HCT116 (cell line): Measurements from ENCODE around the gene CDC42BPA. TPM values are rescaled to one million over a fixed set of nuclear protein-coding genes. Genes with fewer than 3 reads are reported as not detected.

Experiments used
- ATAC-seq: fragments of 200-7000 bp; cut with Tn5 transposase; 2 replicates; pipeline ENCODE4 v1.9.1; 2020; ENCODE audit warnings: mild to moderate bottlenecking, moderate library complexity
- BruUV-seq: library from RNA; stranded (reverse); fragments of 400-500 nt; replicated peaks from 2 replicates; lab custom pipeline; 2021; lab: Mats Ljungman, UMichigan
- CTCF ChIA-PET: fragments of 300-600 bp; sonication (Branson Sonifier 250); formaldehyde crosslinking; loops from one replicate; lab custom pipeline; 2021; ENCODE audit warnings: antibody characterized with exemption; lab: Charles Lee
- POLR2A ChIA-PET: fragments of 300-600, 350-600 bp; sonication (Branson Sonifier 250); formaldehyde crosslinking; loops from one replicate; lab custom pipeline; 2021; ENCODE audit warnings: antibody characterized with exemption; lab: Charles Lee
- RAD21 ChIA-PET, 2 experiments: fragments of 300-600 bp; sonication (Branson Sonifier 250); formaldehyde crosslinking; loops; one replicate each; lab custom pipeline; 2023; ENCODE audit warnings: low total read pairs in 2 of 2; ENCODE audit not compliant: uncharacterized antibody in 2 of 2, unreplicated experiment in 2 of 2, low non-redundant PET in 1 of 2; lab: Charles Lee
- DNase-seq: peaks from one replicate; pipeline ENCODE4 v3.0.0-alpha.2; 2010; ENCODE audit warnings: low read depth, low spot score
- H2AFZ ChIP-seq: fragments of 200-600 bp; shearing (Covaris generic), sonication (generic); 2 replicates; pipeline ENCODE4 v1.6.1; 2017; ENCODE audit warnings: low read depth, mixed run types, mixed read lengths, antibody characterized with exemption, low read length; ENCODE audit not compliant: poor library complexity, severe bottlenecking
- H3K27ac ChIP-seq: 2 replicates; pipeline ENCODE4 v1.5.1; 2012; ENCODE audit warnings: low read depth, low read length
- H3K27me3 ChIP-seq: fragments of 200-600 bp; sonication (generic); 2 replicates; pipeline ENCODE4 v1.6.1; 2016; ENCODE audit warnings: mixed run types, low read length, mixed read lengths; ENCODE audit not compliant: insufficient read depth
- H3K36me3 ChIP-seq, 2 experiments: fragments of 200-500 bp in 1 of 2; fragments of 200-600 bp in 1 of 2; sonication (Bioruptor generic) in 1 of 2; sonication (generic) in 1 of 2; 2 replicates each; pipeline versions ENCODE4 v1.5.1 to v1.6.1; 2014 to 2016; ENCODE audit warnings: low read length in 2 of 2, inconsistent platforms in 1 of 2, mixed read lengths in 1 of 2, mixed run types in 1 of 2; ENCODE audit not compliant: insufficient read depth in 2 of 2, control insufficient read depth in 1 of 2
- H3K4me1 ChIP-seq, 2 experiments: fragments of 200-600 bp in 1 of 2; sonication (generic) in 1 of 2; 2 replicates each; pipeline versions ENCODE4 v1.5.1 to v1.6.1; 2012 to 2017; ENCODE audit warnings: low read length in 2 of 2, inconsistent platforms in 1 of 2, mild to moderate bottlenecking in 1 of 2, mixed read lengths in 1 of 2, mixed run types in 1 of 2, moderate library complexity in 1 of 2; ENCODE audit not compliant: insufficient read depth in 2 of 2, control insufficient read depth in 1 of 2
- H3K4me2 ChIP-seq: fragments of 200-600 bp; sonication (generic); 2 replicates; pipeline ENCODE4 v1.6.1; 2017; ENCODE audit warnings: mixed run types, low read length, mixed read lengths
- H3K4me3 ChIP-seq, 2 experiments: fragments of 200-600 bp in 1 of 2; sonication (generic) in 1 of 2; replicated peaks in 1 of 2; 2 replicates each; pipeline ENCODE4 v1.5.1; 2011 to 2016; ENCODE audit warnings: low read length in 2 of 2, control low read depth in 1 of 2, low read depth in 1 of 2, mild to moderate bottlenecking in 1 of 2, mixed read lengths in 1 of 2, mixed run types in 1 of 2
- H3K79me2 ChIP-seq: fragments of 200-600 bp; sonication (generic); 2 replicates; pipeline ENCODE4 v1.6.1; 2017; ENCODE audit warnings: mild to moderate bottlenecking, mixed run types, low read length, moderate library complexity, mixed read lengths; ENCODE audit not compliant: insufficient read depth
- H3K9ac ChIP-seq: fragments of 200-600 bp; sonication (generic); 2 replicates; pipeline ENCODE4 v1.6.1; 2016; ENCODE audit warnings: low read length, mixed read lengths
- H3K9me2 ChIP-seq: fragments of 200-600 bp; sonication (generic), shearing (Covaris generic); 2 replicates; pipeline ENCODE4 v1.6.1; 2017; ENCODE audit warnings: mixed run types, mild to moderate bottlenecking, moderate library complexity; ENCODE audit not compliant: insufficient read depth
- H3K9me3 ChIP-seq, 2 experiments: fragments of 200-500 bp in 1 of 2; fragments of 200-600 bp in 1 of 2; sonication (Bioruptor generic) in 1 of 2; sonication (generic) in 1 of 2; 2 replicates each; pipeline ENCODE4 v1.6.1; 2014 to 2017; ENCODE audit warnings: low read length in 2 of 2, mixed read lengths in 2 of 2, inconsistent platforms in 1 of 2, low read depth in 1 of 2, mild to moderate bottlenecking in 1 of 2, mixed run types in 1 of 2, moderate library complexity in 1 of 2; ENCODE audit not compliant: control insufficient read depth in 1 of 2, insufficient read depth in 1 of 2
- H4K20me1 ChIP-seq: fragments of 200-600 bp; sonication (generic), shearing (Covaris generic); 2 replicates; pipeline ENCODE4 v1.6.1; 2017; ENCODE audit warnings: mixed run types, mild to moderate bottlenecking, moderate library complexity; ENCODE audit not compliant: insufficient read depth
- CEBPB ChIP-seq: IDR thresholded peaks from 2 replicates; pipeline ENCODE4 v1.6.1; 2012; ENCODE audit warnings: low read depth
- CTCF ChIP-seq, 3 experiments: fragments of 200-600 bp in 1 of 3; sonication (generic) in 1 of 3; IDR thresholded peaks in 2 of 3; conservative IDR thresholded peaks in 1 of 3; 2 replicates each; pipeline ENCODE4 v1.5.1; 2012 to 2017; ENCODE audit warnings: low read depth in 2 of 3, low read length in 2 of 3, antibody characterized with exemption in 1 of 3, borderline replicate concordance in 1 of 3, control low read depth in 1 of 3, mild to moderate bottlenecking in 1 of 3, mixed read lengths in 1 of 3, mixed run types in 1 of 3, moderate library complexity in 1 of 3; ENCODE audit not compliant: insufficient read depth in 1 of 3
- EGR1 ChIP-seq: IDR thresholded peaks from 2 replicates; pipeline ENCODE4 v1.6.1; 2012; ENCODE audit warnings: low read depth
- ELF1 ChIP-seq: IDR thresholded peaks from 2 replicates; pipeline ENCODE4 v1.6.1; 2012; ENCODE audit warnings: low read depth, borderline replicate concordance
- EZH2 ChIP-seq: fragments of 200-600 bp; sonication (generic); IDR thresholded peaks from 2 replicates; pipeline ENCODE4 v1.6.1; 2017; ENCODE audit warnings: antibody characterized with exemption, mixed run types
- EZH2phosphoT487 ChIP-seq: fragments of 200-600 bp; IDR thresholded peaks from 2 replicates; pipeline ENCODE4 v1.6.1; 2018; ENCODE audit warnings: antibody characterized with exemption, borderline replicate concordance
- JUND ChIP-seq: IDR thresholded peaks from 2 replicates; pipeline ENCODE4 v1.6.1; 2012
- MAX ChIP-seq: IDR thresholded peaks from 2 replicates; pipeline ENCODE4 v1.6.1; 2012
- POLR2AphosphoS5 ChIP-seq: IDR thresholded peaks from 2 replicates; pipeline ENCODE4 v1.6.1; 2011; ENCODE audit warnings: mild to moderate bottlenecking, low read depth, low read length, moderate library complexity
- SIN3A ChIP-seq: IDR thresholded peaks from 2 replicates; pipeline ENCODE4 v1.6.1; 2012; ENCODE audit warnings: low read depth
- SRF ChIP-seq: IDR thresholded peaks from 2 replicates; pipeline ENCODE4 v1.6.1; 2012; ENCODE audit warnings: low read depth
- TCF7L2 ChIP-seq: IDR thresholded peaks from 2 replicates; pipeline ENCODE4 v1.7.0; 2011; ENCODE audit warnings: borderline replicate concordance, inconsistent platforms; ENCODE audit not compliant: insufficient read depth, insufficient read length; ENCODE audit errors: extremely low read depth
- intact Hi-C: fragments of 100-400 bp; cut with micrococcal nuclease; formaldehyde crosslinking; loops from 2 replicates; pipeline ENCODE4 v1.10.0; 2022
- total RNA-seq: library from RNA; stranded (reverse); gene quantifications from one replicate; pipeline ENCODE4 v1.2.1, GENCODE V29; 2021; ENCODE audit not compliant: unreplicated experiment

Gene CDC42BPA
- total RNA-seq, 1 experiment from 2014 or later = 44.0 TPM

- TF ChIP-seq TCF7L2 (no peak), SIN3A (no peak), POLR2AphosphoS5 (no peak), EGR1 (no peak)
Measured at GRCh38 chr1:226993814-226994585, 324.3 kb downstream of the CDC42BPA start (continued).

- intact Hi-C loops = no loop called here
- BruUV-seq = no TSS peak
- TF ChIP-seq EZH2phosphoT487 = no peak
- DNase-seq (no peak), ATAC-seq (no peak)
- ChIA-PET RAD21 (no interaction called here), CTCF (no interaction called here), POLR2A (no interaction called here)
- no peak overlapping the region for H3K4me3 ChIP-seq
- H3K79me2 ChIP-seq = no peaks in the 10 kb centered on the region
- H4K20me1 ChIP-seq = no peaks in the 10 kb centered on the region
- no peaks in the 10 kb centered on the region for H3K9me3 ChIP-seq
- no peak overlapping the region for H3K4me2 ChIP-seq
- H3K36me3 ChIP-seq = no peaks in the 10 kb centered on the region; a peak in 1 of 4 replicates
- no peak overlapping the region for H2AFZ ChIP-seq
- no peaks in the 10 kb centered on the region for H3K4me1 ChIP-seq
- no peak overlapping the region for H3K27ac ChIP-seq
- H3K9ac ChIP-seq = no peak overlapping the region
- H3K9me2 ChIP-seq = no peaks in the 10 kb centered on the region
- H3K27me3 ChIP-seq = no peaks in the 10 kb centered on the region
Measured at GRCh38 chr1:226991920-226992319, 326.4 kb downstream of the CDC42BPA start.

GRCh38 chr1:226990133-226990716 is 328.1 kb downstream of the CDC42BPA start:
- no peak for ATAC-seq
- Histone ChIP-seq H3K4me2 (no peak overlapping the region), H3K4me3 (no peak overlapping the region), H4K20me1 (no peaks in the 10 kb centered on the region), H3K79me2 (no peaks in the 10 kb centered on the region), H3K9me3 (no peaks in the 10 kb centered on the region), H3K9me2 (no peaks in the 10 kb centered on the region), H3K36me3 (no peaks in the 10 kb centered on the region; a peak in 1 of 4 replicates), H3K27me3 (no peaks in the 10 kb centered on the region), H3K4me1 (no peaks in the 10 kb centered on the region), H3K9ac (no peak overlapping the region), H3K27ac (no peak overlapping the region), H2AFZ (no peak overlapping the region)
- POLR2A ChIA-PET = no interaction called here
- RAD21 ChIA-PET = no interaction called here
- intact Hi-C loops = no loop called here
- DNase-seq = no peak
- no TSS peak for BruUV-seq
- CTCF ChIA-PET = no interaction called here
- TF ChIP-seq CEBPB (no peak), CTCF (IDR thresholded peaks at IDR 0.05 in 2 of 3, conservative IDR thresholded peaks at IDR 0.05 in 1 of 3; ENCODE audit: borderline replicate concordance in 1 of 3, insufficient read depth in 1 of 3, low read depth in 2 of 3, low read length in 2 of 3) (no peak), EZH2 (no peak), SIN3A (no peak), SRF (no peak), EZH2phosphoT487 (no peak), JUND (no peak), MAX (no peak), ELF1 (no peak)
